ENCODE results near the gene KHDRBS1.
"Not testable (repeated sequence)": the region's sequence is repeated elsewhere in the genome, so short reads cannot be mapped to it uniquely, and the experiment has no call there.

The KHDRBS1 gene

GRCh38 chr1:32013386-32014198 is at the start of gene KHDRBS1:
KHDRBS1 (plus strand) TSS chr1:32013868; CDS start chr1:32013996, 128 bp downstream.
- in situ Hi-C loops (cut with HindIII; ENCODE audit: low sequenced_read_pairs) = no loop called here

- in situ Hi-C loops (cut with HindIII; ENCODE audit: low sequenced_read_pairs) = no loop called here
Measured at GRCh38 chr1:31970873-31971272, 42.8 kb upstream of the KHDRBS1 start.

GRCh38 chr1:31976401-31976800 is 37.3 kb upstream of the KHDRBS1 start:
- in situ Hi-C loops (cut with HindIII; ENCODE audit: low sequenced_read_pairs) = no loop called here

GRCh38 chr1:31977385-31978131 is 36.1 kb upstream of the KHDRBS1 start:
- in situ Hi-C loops (cut with HindIII; ENCODE audit: low sequenced_read_pairs) = no loop called here

GRCh38 chr1:31978843-31979400 is 34.7 kb upstream of the KHDRBS1 start:
- in situ Hi-C loops (cut with HindIII; ENCODE audit: low sequenced_read_pairs) = no loop called here

GRCh38 chr1:31980835-31981455 is 32.7 kb upstream of the KHDRBS1 start:
- in situ Hi-C loops (cut with HindIII; ENCODE audit: low sequenced_read_pairs) = no loop called here

- in situ Hi-C loops (cut with HindIII; ENCODE audit: low sequenced_read_pairs) = no loop called here
Measured at GRCh38 chr1:31981456-31981839, 32.2 kb upstream of the KHDRBS1 start.

- in situ Hi-C loops (cut with HindIII; ENCODE audit: low sequenced_read_pairs) = no loop called here
Measured at GRCh38 chr1:31981972-31982371, 31.7 kb upstream of the KHDRBS1 start.

GRCh38 chr1:31984419-31985347 is 29.0 kb upstream of the KHDRBS1 start:
- in situ Hi-C loops (cut with HindIII; ENCODE audit: low sequenced_read_pairs) = no loop called here

- in situ Hi-C loops (cut with HindIII; ENCODE audit: low sequenced_read_pairs) = no loop called here
Measured at GRCh38 chr1:31985430-31985829, 28.2 kb upstream of the KHDRBS1 start.

GRCh38 chr1:31987135-31987619 is 26.5 kb upstream of the KHDRBS1 start:
- in situ Hi-C loops (cut with HindIII; ENCODE audit: low sequenced_read_pairs) = no loop called here

GRCh38 chr1:31989964-31990363 is 23.7 kb upstream of the KHDRBS1 start:
- in situ Hi-C loops (cut with HindIII; ENCODE audit: low sequenced_read_pairs) = no loop called here

- in situ Hi-C loops (cut with HindIII; ENCODE audit: low sequenced_read_pairs) = no loop called here
Measured at GRCh38 chr1:31991182-31991581, 22.5 kb upstream of the KHDRBS1 start.

GRCh38 chr1:31995263-31995662 is 18.4 kb upstream of the KHDRBS1 start:
- in situ Hi-C loops (cut with HindIII; ENCODE audit: low sequenced_read_pairs) = no loop called here

- in situ Hi-C loops (cut with HindIII; ENCODE audit: low sequenced_read_pairs) = not testable (repeated sequence)
Measured at GRCh38 chr1:31996121-31996520, 17.5 kb upstream of the KHDRBS1 start.

GRCh38 chr1:32001863-32002262 is 11.8 kb upstream of the KHDRBS1 start:
- in situ Hi-C loops (cut with HindIII; ENCODE audit: low sequenced_read_pairs) = no loop called here

- in situ Hi-C loops (cut with HindIII; ENCODE audit: low sequenced_read_pairs) = not testable (repeated sequence)
Measured at GRCh38 chr1:32002285-32002684, 11.4 kb upstream of the KHDRBS1 start.

GRCh38 chr1:32005522-32005921 is 8.1 kb upstream of the KHDRBS1 start:
- in situ Hi-C loops (cut with HindIII; ENCODE audit: low sequenced_read_pairs) = no loop called here

- in situ Hi-C loops (cut with HindIII; ENCODE audit: low sequenced_read_pairs) = no loop called here
Measured at GRCh38 chr1:32007591-32007940, 6.1 kb upstream of the KHDRBS1 start.

- in situ Hi-C loops (cut with HindIII; ENCODE audit: low sequenced_read_pairs) = no loop called here
Measured at GRCh38 chr1:32010246-32010645, 3.4 kb upstream of the KHDRBS1 start.

Measured in DLD1 (cell line).